ENCODE data around the gene IL18BP. TPM values are rescaled to one million over a fixed set of nuclear protein-coding genes. Genes with fewer than 3 reads are reported as not detected.
A peak's percentile ranks its signal among the peaks of the same experiment; 100 is the strongest.

IL18BP gene
- total and polyA plus RNA-seq, 2 of the 13 experiments (the other 11 are each of a cell fraction or from before 2014, with no cell fraction given): 4.1 to 12.8 TPM

GRCh38 chr11:71979094-71979493 is 19.6 kb upstream of the IL18BP start:
- CTCF ChIA-PET (ENCODE audit: low intra/inter-chr PET ratio, low total read pairs): no interaction called here
- no peak for TF ChIP-seq ATRX (CRISPR knock-in tag; IDR thresholded peaks at IDR 0.05; ENCODE audit: borderline replicate concordance)
- TF ChIP-seq ZNF234 (CRISPR knock-in tag; conservative IDR thresholded peaks at IDR 0.05): no peak
- peak; percentile 78 for TF ChIP-seq ZNF317 (CRISPR knock-in tag; IDR thresholded peaks at IDR 0.05)
- no peak for TF ChIP-seq TIGD3 (CRISPR knock-in tag; IDR thresholded peaks at IDR 0.05; ENCODE audit: borderline replicate concordance)
- TF ChIP-seq NFE2L2 (IDR thresholded peaks at IDR 0.05; ENCODE audit: low read length): no peak
- no peak for TF ChIP-seq KLF16 (CRISPR knock-in tag; IDR thresholded peaks at IDR 0.05)
- H3K36me3 ChIP-seq (replicated peaks in 1 of 2; ENCODE audit: control insufficient read depth in 1 of 2, insufficient read depth in 2 of 2, low read length in 2 of 2): peaks cover 15 to 38% of the 10 kb centered on the region in 2 experiments
- H3K27ac ChIP-seq (ENCODE audit: extremely low read length, insufficient read depth, low read length): no peak overlapping the region
- ATAC-seq (no peak), DNase-seq (ENCODE audit: low spot score) (no peak), FAIRE-seq (no peak)
- in situ Hi-C loops (cut with HindIII; ENCODE audit: extremely low pct_ligation_motif_present, low pct_unique_long_range_greater_than_20kb) (no loop called here), intact Hi-C loops (cut with micrococcal nuclease; ENCODE audit: unreplicated experiment) (no loop called here)
- no peaks in the 10 kb centered on the region for H3K4me1 ChIP-seq (ENCODE audit: insufficient read depth, low read length)
- POLR2A ChIA-PET: no interaction called here
- no peak overlapping the region for H3K9ac ChIP-seq (ENCODE audit: insufficient read depth, low read depth, low read length)
- H3K79me2 ChIP-seq (ENCODE audit: insufficient read depth, low read length): peaks cover 2% of the 10 kb centered on the region
- no peaks in the 10 kb centered on the region for H3K27me3 ChIP-seq (ENCODE audit: control insufficient read depth in 1 of 2, insufficient read depth in 2 of 2, low read length in 2 of 2)
- H3K4me3 ChIP-seq (replicated peaks in 1 of 3; ENCODE audit: insufficient read depth in 1 of 3, low read depth in 2 of 3, low read length in 3 of 3): no peak overlapping the region
- 95% methylated on average over 4 of the region's 4 CpGs for WGBS (ENCODE audit: low lambda C conversion rate)
- BruUV-seq (replicated peaks): no TSS peak
- no peaks in the 10 kb centered on the region for H4K20me1 ChIP-seq (ENCODE audit: insufficient read depth, low read length)
- H3K9me3 ChIP-seq (ENCODE audit: low read length): no peaks in the 10 kb centered on the region
- no peak overlapping the region for H3K4me2 ChIP-seq (ENCODE audit: low read depth, low read length)
- no peak overlapping the region for H2AFZ ChIP-seq (ENCODE audit: low read length)

- H4K20me1 ChIP-seq (ENCODE audit: insufficient read depth, low read length): no peaks in the 10 kb centered on the region
- ATAC-seq (no peak), FAIRE-seq (no peak), DNase-seq (ENCODE audit: low spot score) (no peak)
- no peak overlapping the region for H3K4me3 ChIP-seq (replicated peaks in 1 of 3; ENCODE audit: insufficient read depth in 1 of 3, low read depth in 2 of 3, low read length in 3 of 3)
- H3K4me2 ChIP-seq (ENCODE audit: low read depth, low read length): no peak overlapping the region
- POLR2A ChIA-PET: no interaction called here
- CTCF ChIA-PET (ENCODE audit: low intra/inter-chr PET ratio, low total read pairs): no interaction called here
- intact Hi-C loops (cut with micrococcal nuclease; ENCODE audit: unreplicated experiment) (no loop called here), in situ Hi-C loops (cut with HindIII; ENCODE audit: extremely low pct_ligation_motif_present, low pct_unique_long_range_greater_than_20kb) (no loop called here)
- WGBS (ENCODE audit: low lambda C conversion rate): 97% methylated on average over 3 of the region's 3 CpGs
- H3K9ac ChIP-seq (ENCODE audit: insufficient read depth, low read depth, low read length): no peak overlapping the region
- no TSS peak for BruUV-seq (replicated peaks)
- no peaks in the 10 kb centered on the region for H3K27me3 ChIP-seq (ENCODE audit: control insufficient read depth in 1 of 2, insufficient read depth in 2 of 2, low read length in 2 of 2)
- peaks cover 2% of the 10 kb centered on the region for H3K79me2 ChIP-seq (ENCODE audit: insufficient read depth, low read length)
- H3K27ac ChIP-seq (ENCODE audit: extremely low read length, insufficient read depth, low read length): no peak overlapping the region
- no peaks in the 10 kb centered on the region for H3K9me3 ChIP-seq (ENCODE audit: low read length)
- no peaks in the 10 kb centered on the region for H3K4me1 ChIP-seq (ENCODE audit: insufficient read depth, low read length)
- H3K36me3 ChIP-seq (replicated peaks in 1 of 2; ENCODE audit: control insufficient read depth in 1 of 2, insufficient read depth in 2 of 2, low read length in 2 of 2): peaks cover 15 to 38% of the 10 kb centered on the region in 2 experiments
- H2AFZ ChIP-seq (ENCODE audit: low read length): no peak overlapping the region
- TF ChIP-seq ZBTB7B (CRISPR knock-in tag; IDR thresholded peaks at IDR 0.05) (no peak), ZNF207 (IDR thresholded peaks at IDR 0.05; ENCODE audit: borderline replicate concordance) (no peak), E2F1 (CRISPR knock-in tag; IDR thresholded peaks at IDR 0.05) (no peak), ISX (CRISPR knock-in tag; conservative IDR thresholded peaks at IDR 0.05) (no peak), KAT2B (IDR thresholded peaks at IDR 0.05; ENCODE audit: borderline replicate concordance, low read depth, low read length) (no peak), CREM (IDR thresholded peaks at IDR 0.05) (no peak), CREM (CRISPR knock-in tag; IDR thresholded peaks at IDR 0.05) (no peak), ERF (CRISPR knock-in tag; IDR thresholded peaks at IDR 0.05) (no peak), POLR2AphosphoS2 (IDR thresholded peaks at IDR 0.05; ENCODE audit: low read depth, low read length) (no peak), ZNF740 (CRISPR knock-in tag; IDR thresholded peaks at IDR 0.05) (no peak), IRF2 (CRISPR knock-in tag; IDR thresholded peaks at IDR 0.05) (no peak)
Measured at GRCh38 chr11:71979602-71980001, 19.1 kb upstream of the IL18BP start.
